ENCODE measurements around the gene PRRX1.

PRRX1 gene

GRCh38 chr1:170776252-170776651 is 112.3 kb downstream of the PRRX1 start:
- no peak for DNase-seq

- DNase-seq: no peak
Observed at GRCh38 chr1:170776777-170777176, 112.8 kb downstream of the PRRX1 start.

All from CD4-positive, alpha-beta T cell treated with Interleukin-12 subunit alpha and Interleukin-12 subunit beta, for 1 hour (primary cell).